Activated CD4-positive, alpha-beta T cell treated with anti-CD3 and anti-CD28 coated beads, Interleukin-2, amount 50 U/mL, for 1 hour (primary cell): ENCODE data around the gene NOL8.

Experiments used
- DNase-seq: peaks from one replicate; pipeline ENCODE4 v3.0.0-alpha.2; 2020

Gene NOL8

DNA sequence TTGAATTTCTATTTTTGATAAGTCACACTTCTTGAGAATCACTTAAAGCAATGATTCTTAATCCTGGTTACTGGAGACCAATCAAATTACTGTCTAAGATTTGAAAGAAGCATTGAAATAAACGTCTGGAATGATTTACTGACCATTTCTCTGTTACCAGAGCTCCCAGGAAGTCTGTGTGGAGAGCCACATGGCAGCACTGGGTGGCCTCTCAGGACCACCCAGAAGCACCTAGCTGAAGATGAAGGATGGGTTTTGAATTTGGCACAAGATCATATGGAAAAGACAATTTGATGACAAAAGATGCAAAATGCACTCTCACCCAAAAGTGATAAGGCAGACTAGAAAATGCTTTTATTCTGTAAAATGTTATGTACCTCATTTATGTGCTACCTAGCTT, 62.0 kb downstream of the NOL8 start:
- DNase-seq = no peak

- no peak for DNase-seq
Measured at GRCh38 chr9:92257327-92257726, 67.8 kb downstream of the NOL8 start.

GRCh38 chr9:92254381-92255337, 70.5 kb downstream of the NOL8 start:
- DNase-seq = no peak

DNA sequence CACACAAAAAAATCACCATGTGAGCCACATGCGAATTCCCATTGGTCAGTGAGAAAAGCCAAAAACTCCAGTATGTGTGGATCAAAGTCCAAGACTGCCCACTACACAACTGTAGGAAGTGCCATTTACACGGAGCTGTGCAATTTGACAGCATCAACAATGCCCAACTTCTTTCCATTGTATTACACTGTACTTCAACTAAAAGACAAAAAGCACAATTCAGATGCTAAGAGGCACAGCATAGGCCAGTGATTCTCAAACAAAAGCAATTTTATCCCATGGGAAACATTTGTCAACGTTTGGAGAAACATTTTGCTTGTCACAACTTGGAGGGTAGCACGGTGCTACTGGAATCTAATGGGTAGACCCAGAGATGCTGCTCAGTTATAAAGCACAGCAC, 71.5 kb downstream of the NOL8 start:
- no peak for DNase-seq

DNA sequence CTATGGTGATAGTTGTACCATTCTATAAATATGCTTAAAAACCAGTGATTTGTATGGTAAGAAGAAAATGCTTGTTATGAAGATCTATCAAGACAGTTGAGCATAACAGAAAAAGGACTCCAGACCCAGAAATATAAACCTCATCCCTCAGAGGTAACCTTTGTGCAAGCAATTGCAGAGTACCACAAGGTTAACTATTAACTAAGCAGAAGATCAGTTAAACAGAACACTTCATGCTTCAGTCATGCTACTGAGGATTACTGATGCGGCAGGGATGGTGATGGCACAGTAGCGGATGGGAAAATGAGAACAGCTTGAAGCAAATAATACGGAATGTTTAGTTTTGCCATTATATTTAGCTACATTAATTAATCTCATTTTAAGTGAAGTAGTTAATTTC, 77.2 kb downstream of the NOL8 start:
- no peak for DNase-seq
